D721Med (cell line): ENCODE data around the gene AFF4.
A peak's percentile ranks its signal among the peaks of the same experiment; 100 is the strongest.

ENCODE experiments used
- DNase-seq: peaks from one replicate; pipeline ENCODE4 v3.0.0; 2011; ENCODE audit warnings: low spot score; ENCODE audit not compliant: insufficient read length
- FAIRE-seq: peaks from 2 replicates; lab custom pipeline; 2011; peaks lifted over from hg19 to GRCh38; lab: Jason Lieb, UNC
- TF ChIP-seq, protein P1 (sequence below): IDR thresholded peaks from 2 replicates; pipeline ENCODE4 v1.5.1; 2012; ENCODE audit warnings: mild to moderate bottlenecking, control low read depth; ENCODE audit not compliant: insufficient read depth; ENCODE audit errors: missing control alignments

AFF4 gene

GRCh38 chr5:132884548-132884947 is 78.9 kb downstream of the AFF4 start:
- TF ChIP-seq, protein P1, sequence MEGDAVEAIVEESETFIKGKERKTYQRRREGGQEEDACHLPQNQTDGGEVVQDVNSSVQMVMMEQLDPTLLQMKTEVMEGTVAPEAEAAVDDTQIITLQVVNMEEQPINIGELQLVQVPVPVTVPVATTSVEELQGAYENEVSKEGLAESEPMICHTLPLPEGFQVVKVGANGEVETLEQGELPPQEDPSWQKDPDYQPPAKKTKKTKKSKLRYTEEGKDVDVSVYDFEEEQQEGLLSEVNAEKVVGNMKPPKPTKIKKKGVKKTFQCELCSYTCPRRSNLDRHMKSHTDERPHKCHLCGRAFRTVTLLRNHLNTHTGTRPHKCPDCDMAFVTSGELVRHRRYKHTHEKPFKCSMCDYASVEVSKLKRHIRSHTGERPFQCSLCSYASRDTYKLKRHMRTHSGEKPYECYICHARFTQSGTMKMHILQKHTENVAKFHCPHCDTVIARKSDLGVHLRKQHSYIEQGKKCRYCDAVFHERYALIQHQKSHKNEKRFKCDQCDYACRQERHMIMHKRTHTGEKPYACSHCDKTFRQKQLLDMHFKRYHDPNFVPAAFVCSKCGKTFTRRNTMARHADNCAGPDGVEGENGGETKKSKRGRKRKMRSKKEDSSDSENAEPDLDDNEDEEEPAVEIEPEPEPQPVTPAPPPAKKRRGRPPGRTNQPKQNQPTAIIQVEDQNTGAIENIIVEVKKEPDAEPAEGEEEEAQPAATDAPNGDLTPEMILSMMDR, result no peak
- DNase-seq (no peak), FAIRE-seq (no peak)

GRCh38 chr5:132883261-132883834 is 80.1 kb downstream of the AFF4 start:
- FAIRE-seq (no peak), DNase-seq (no peak)
- TF ChIP-seq, protein P1, result peak; percentile 52

- no peak for DNase-seq
- TF ChIP-seq, protein P1, result no peak
- FAIRE-seq, result no peak
Observed at GRCh38 chr5:132877938-132878337, 85.5 kb downstream of the AFF4 start.

DNA sequence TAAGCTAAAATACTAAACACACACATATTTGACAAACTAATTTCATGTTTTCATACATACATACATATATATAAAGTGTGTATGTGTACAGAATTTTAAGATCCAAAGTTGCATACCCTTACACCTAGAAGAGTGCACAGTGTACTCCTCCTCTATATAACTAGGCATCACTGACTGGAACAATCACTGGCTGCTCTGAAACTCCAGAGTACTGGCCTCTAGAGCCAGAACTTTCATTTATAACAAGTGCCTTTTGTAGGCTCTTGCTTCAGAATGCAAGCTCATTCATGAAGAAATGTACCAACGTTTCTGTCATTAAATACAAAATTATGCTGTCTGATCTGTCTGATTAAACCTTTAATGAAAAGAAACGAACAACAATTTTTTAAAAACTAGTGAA is 86.0 kb downstream of the AFF4 start:
- TF ChIP-seq, protein P1, result no peak
- FAIRE-seq, result no peak
- no peak for DNase-seq

DNA sequence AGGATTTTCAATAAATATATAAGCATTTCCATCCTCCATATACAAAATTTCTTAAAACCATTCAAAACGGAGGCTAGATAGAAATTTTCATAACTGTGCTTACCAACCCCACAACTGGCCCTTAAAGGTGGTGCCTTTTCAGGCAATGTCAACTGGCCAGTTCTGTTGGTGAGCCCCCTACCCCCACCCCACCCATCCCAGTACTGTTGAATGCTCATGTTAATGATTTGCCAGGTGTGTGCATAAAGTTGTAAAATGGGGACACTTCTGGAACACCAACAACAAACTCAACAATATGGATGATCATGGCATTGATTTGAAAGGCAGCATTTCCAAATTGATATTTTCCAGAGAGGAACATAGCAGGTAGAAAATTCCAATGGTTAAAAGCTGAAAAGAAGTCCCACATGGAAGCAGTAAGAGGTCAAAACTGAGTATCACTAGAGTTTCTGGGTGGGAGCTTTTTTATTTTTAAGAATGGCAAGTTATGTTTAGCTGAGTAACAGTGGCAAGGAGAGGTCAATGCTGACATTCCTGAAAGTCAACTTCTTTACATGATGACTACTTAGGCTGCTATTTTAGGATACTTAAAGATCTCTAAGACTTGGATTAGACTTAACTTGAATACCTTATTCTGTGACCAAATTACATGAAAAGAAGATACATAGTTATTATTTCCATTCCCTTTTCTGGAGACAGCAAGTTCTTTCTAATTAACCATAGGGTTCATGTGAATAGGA is 87.2 kb downstream of the AFF4 start:
- FAIRE-seq, result no peak
- TF ChIP-seq, protein P1, result no peak
- no peak for DNase-seq

- no peak for FAIRE-seq
- no peak for DNase-seq
- TF ChIP-seq, protein P1, result no peak
Observed at GRCh38 chr5:132873930-132874271, 89.5 kb downstream of the AFF4 start.
